ENCODE results near the gene ABCF1.

ABCF1 gene

DNA sequence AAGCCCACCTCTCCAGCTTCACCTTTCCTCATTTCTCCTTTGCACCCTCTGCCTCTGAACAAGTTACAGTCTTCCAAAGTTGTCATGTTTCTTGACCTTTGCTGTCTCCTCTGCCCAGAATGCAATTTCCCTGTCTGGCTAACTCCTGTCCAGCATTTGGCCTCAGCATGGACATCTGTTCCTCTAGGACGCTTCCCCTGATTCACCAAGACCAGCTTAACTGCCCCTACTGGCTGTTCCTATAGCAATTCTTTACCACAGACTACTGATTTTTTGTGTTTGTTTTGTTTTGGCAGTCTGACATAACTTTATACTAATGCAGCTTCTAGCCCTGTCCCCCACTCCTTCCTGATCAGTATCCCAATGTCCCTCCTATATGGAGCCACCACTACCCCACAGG lies 28.3 kb upstream of the ABCF1 start:
- no peak overlapping the region for H3K27ac ChIP-seq (ENCODE audit: low read depth in 2 of 2, low read length in 2 of 2)
- no peak overlapping the region for H3K9ac ChIP-seq (ENCODE audit: low read depth in 1 of 2, low read length in 2 of 2)
- peaks cover 14 to 16% of the 10 kb centered on the region in 2 donors for H3K36me3 ChIP-seq (ENCODE audit: control insufficient read depth in 2 of 2, insufficient read depth in 2 of 2, low read length in 2 of 2)

DNA sequence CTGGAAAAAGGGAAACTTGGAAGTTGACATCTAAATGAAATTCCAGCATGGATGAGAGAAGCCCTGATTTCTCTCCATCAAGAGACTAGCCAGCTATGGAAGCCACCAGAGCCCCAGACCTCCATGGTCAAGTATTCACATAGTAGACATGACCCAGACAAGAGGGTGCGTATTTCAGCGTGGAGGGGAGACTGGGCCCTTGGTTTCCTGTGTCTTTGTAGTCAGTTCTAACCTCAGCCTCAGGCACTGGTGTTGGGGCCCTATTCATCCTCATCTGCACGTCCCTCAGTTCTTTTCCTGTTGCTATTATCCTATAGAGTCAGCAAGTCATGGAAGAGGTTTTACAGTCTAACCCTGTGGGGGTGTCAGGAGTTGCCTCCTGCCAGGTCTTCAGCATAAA lies 27.4 kb upstream of the ABCF1 start:
- Histone ChIP-seq H3K4me1 (ENCODE audit: control insufficient read depth in 2 of 2, insufficient read depth in 2 of 2, low read length in 2 of 2) (peaks cover 0 to 7% of the 10 kb centered on the region in 2 donors), H3K9me3 (ENCODE audit: control insufficient read depth in 2 of 2, low read length in 2 of 2) (no peaks in the 10 kb centered on the region), H3K36me3 (ENCODE audit: control insufficient read depth in 2 of 2, insufficient read depth in 2 of 2, low read length in 2 of 2) (peaks cover 16 to 21% of the 10 kb centered on the region in 2 donors), H3K27ac (ENCODE audit: low read depth in 2 of 2, low read length in 2 of 2) (no peak overlapping the region), H3K27me3 (ENCODE audit: control insufficient read depth in 2 of 2, insufficient read depth in 2 of 2, low read length in 2 of 2) (no peaks in the 10 kb centered on the region), H3K9ac (ENCODE audit: low read depth in 1 of 2, low read length in 2 of 2) (no peak overlapping the region), H3K4me3 (ENCODE audit: low read length in 2 of 2) (no peak overlapping the region)

More for the DNA sequence above, 28.3 kb upstream of the ABCF1 start:
- H3K9me3 ChIP-seq (ENCODE audit: control insufficient read depth in 2 of 2, low read length in 2 of 2): no peaks in the 10 kb centered on the region
- H3K4me1 ChIP-seq (ENCODE audit: control insufficient read depth in 2 of 2, insufficient read depth in 2 of 2, low read length in 2 of 2): peaks cover 0 to 7% of the 10 kb centered on the region in 2 donors
- H3K4me3 ChIP-seq (ENCODE audit: low read length in 2 of 2): no peak overlapping the region
- no peaks in the 10 kb centered on the region for H3K27me3 ChIP-seq (ENCODE audit: control insufficient read depth in 2 of 2, insufficient read depth in 2 of 2, low read length in 2 of 2)

GRCh38 chr6:30544666-30545272 lies 26.5 kb upstream of the ABCF1 start:
- Histone ChIP-seq H3K36me3 (ENCODE audit: control insufficient read depth in 2 of 2, insufficient read depth in 2 of 2, low read length in 2 of 2) (peaks cover 22 to 26% of the 10 kb centered on the region in 2 donors), H3K4me1 (ENCODE audit: control insufficient read depth in 2 of 2, insufficient read depth in 2 of 2, low read length in 2 of 2) (peaks cover 0 to 7% of the 10 kb centered on the region in 2 donors), H3K9ac (ENCODE audit: low read depth in 1 of 2, low read length in 2 of 2) (no peak overlapping the region), H3K27ac (ENCODE audit: low read depth in 2 of 2, low read length in 2 of 2) (no peak overlapping the region), H3K27me3 (ENCODE audit: control insufficient read depth in 2 of 2, insufficient read depth in 2 of 2, low read length in 2 of 2) (no peaks in the 10 kb centered on the region), H3K9me3 (ENCODE audit: control insufficient read depth in 2 of 2, low read length in 2 of 2) (no peaks in the 10 kb centered on the region), H3K4me3 (ENCODE audit: low read length in 2 of 2) (no peak overlapping the region)

DNA sequence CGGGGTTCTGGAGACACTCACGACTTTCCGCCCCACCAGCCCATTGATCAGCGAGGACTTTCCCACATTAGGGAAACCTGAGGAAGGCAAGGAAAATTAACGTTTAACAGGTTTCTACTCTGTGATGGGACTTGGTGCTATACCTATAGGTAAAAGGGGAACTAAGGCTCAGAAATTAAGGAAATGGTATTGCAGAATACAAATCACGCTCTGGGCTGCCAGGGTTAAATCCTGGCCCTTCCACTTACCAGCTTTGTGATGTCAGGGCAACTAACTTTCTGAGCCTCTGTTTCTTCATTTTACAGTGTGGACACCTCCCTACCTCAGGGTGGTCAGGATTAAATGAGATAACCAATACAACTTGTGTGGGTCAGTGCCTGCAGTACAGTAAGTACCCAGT lies 23.8 kb upstream of the ABCF1 start:
- Histone ChIP-seq H3K27ac (ENCODE audit: low read depth in 2 of 2, low read length in 2 of 2) (no peak overlapping the region), H3K9ac (ENCODE audit: low read depth in 1 of 2, low read length in 2 of 2) (no peak overlapping the region), H3K27me3 (ENCODE audit: control insufficient read depth in 2 of 2, insufficient read depth in 2 of 2, low read length in 2 of 2) (no peaks in the 10 kb centered on the region), H3K36me3 (ENCODE audit: control insufficient read depth in 2 of 2, insufficient read depth in 2 of 2, low read length in 2 of 2) (peaks cover 30 to 49% of the 10 kb centered on the region in 2 donors), H3K9me3 (ENCODE audit: control insufficient read depth in 2 of 2, low read length in 2 of 2) (no peaks in the 10 kb centered on the region), H3K4me1 (ENCODE audit: control insufficient read depth in 2 of 2, insufficient read depth in 2 of 2, low read length in 2 of 2) (no peaks in the 10 kb centered on the region), H3K4me3 (ENCODE audit: low read length in 2 of 2) (no peak overlapping the region)

DNA sequence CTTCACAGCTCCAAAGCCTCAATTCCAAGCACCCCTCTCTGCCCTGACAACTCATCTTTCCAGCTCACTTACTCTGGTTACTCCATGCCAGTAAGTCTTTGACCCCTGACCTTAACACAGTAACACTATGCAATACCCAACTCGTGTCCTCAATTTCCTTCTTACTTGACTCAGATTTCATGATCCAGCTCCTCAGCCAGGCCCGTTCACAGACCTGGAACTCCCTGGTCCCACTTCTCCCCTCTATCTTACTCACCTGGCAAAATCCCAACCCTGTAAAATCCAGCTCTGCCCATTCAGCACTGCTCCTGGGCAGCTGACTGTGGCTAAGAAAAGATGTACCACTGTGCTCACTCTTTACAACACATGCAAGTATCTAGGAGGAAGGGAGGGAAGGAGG lies 22.9 kb upstream of the ABCF1 start:
- Histone ChIP-seq H3K9ac (ENCODE audit: low read depth in 1 of 2, low read length in 2 of 2) (no peak overlapping the region), H3K4me1 (ENCODE audit: control insufficient read depth in 2 of 2, insufficient read depth in 2 of 2, low read length in 2 of 2) (no peaks in the 10 kb centered on the region), H3K27me3 (ENCODE audit: control insufficient read depth in 2 of 2, insufficient read depth in 2 of 2, low read length in 2 of 2) (no peaks in the 10 kb centered on the region), H3K9me3 (ENCODE audit: control insufficient read depth in 2 of 2, low read length in 2 of 2) (no peaks in the 10 kb centered on the region), H3K36me3 (ENCODE audit: control insufficient read depth in 2 of 2, insufficient read depth in 2 of 2, low read length in 2 of 2) (peaks cover 39 to 59% of the 10 kb centered on the region in 2 donors), H3K27ac (ENCODE audit: low read depth in 2 of 2, low read length in 2 of 2) (no peak overlapping the region), H3K4me3 (ENCODE audit: low read length in 2 of 2) (no peak overlapping the region)

- Histone ChIP-seq H3K4me3 (ENCODE audit: low read length in 2 of 2) (no peak overlapping the region), H3K9me3 (ENCODE audit: control insufficient read depth in 2 of 2, low read length in 2 of 2) (no peaks in the 10 kb centered on the region), H3K27me3 (ENCODE audit: control insufficient read depth in 2 of 2, insufficient read depth in 2 of 2, low read length in 2 of 2) (no peaks in the 10 kb centered on the region), H3K36me3 (ENCODE audit: control insufficient read depth in 2 of 2, insufficient read depth in 2 of 2, low read length in 2 of 2) (peaks cover 25 to 42% of the 10 kb centered on the region in 2 donors), H3K27ac (ENCODE audit: low read depth in 2 of 2, low read length in 2 of 2) (no peak overlapping the region), H3K9ac (ENCODE audit: low read depth in 1 of 2, low read length in 2 of 2) (no peak overlapping the region), H3K4me1 (ENCODE audit: control insufficient read depth in 2 of 2, insufficient read depth in 2 of 2, low read length in 2 of 2) (peaks cover 12 to 22% of the 10 kb centered on the region in 2 donors)
These were observed 16.8 kb upstream of the ABCF1 start for GRCh38 chr6:30554404-30554803.

DNA sequence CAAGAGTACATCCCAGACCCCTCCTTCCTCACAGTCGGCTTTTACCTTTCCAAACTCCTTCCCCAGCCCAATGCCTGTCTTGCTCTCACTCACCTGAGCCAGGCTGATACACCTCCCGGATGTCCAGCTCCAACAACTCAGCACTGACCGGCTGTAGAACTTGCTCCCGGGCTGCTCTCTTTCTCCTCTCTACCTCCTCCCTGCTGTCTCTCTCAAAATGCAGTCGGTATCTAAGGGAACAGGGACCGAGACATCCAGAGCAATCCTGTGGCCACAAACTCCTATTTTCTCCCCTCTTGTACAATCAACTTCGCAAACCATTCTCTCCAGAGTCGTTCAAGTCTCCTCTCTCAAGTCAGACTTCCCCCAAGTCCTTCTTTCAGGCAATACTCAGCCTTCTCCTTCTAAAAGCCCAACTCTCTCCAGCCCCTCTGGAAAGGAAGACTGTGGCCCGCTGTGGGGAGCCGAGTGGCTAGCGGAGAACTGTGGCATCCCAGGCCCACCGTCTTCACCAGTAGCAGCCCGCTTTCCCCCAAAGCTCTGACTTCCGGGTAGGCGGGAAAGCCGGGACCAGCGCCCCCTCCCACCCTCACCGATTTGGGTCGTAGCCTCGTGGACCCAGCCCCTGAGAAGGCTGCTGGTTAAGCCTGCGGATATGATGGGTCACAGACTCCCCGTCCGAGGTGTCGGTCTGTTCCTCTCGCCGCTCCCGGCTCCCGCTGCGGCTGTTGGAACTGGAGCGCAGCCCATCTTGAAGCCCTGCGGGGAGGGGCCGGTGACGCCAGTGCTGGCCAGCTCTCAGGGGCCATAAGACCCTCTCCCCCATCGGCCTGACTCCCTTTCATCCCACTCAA lies 16.1 kb upstream of the ABCF1 start:
- Histone ChIP-seq H3K4me1 (ENCODE audit: control insufficient read depth in 2 of 2, insufficient read depth in 2 of 2, low read length in 2 of 2) (peaks cover 12 to 22% of the 10 kb centered on the region in 2 donors), H3K27ac (ENCODE audit: low read depth in 2 of 2, low read length in 2 of 2) (peak overlapping the region; percentile 97 to 98), H3K4me3 (ENCODE audit: low read length in 2 of 2) (peak overlapping the region; percentile 98), H3K9me3 (ENCODE audit: control insufficient read depth in 2 of 2, low read length in 2 of 2) (no peaks in the 10 kb centered on the region), H3K27me3 (ENCODE audit: control insufficient read depth in 2 of 2, insufficient read depth in 2 of 2, low read length in 2 of 2) (no peaks in the 10 kb centered on the region), H3K9ac (ENCODE audit: low read depth in 1 of 2, low read length in 2 of 2) (peak overlapping the region; percentile 92 to 97), H3K36me3 (ENCODE audit: control insufficient read depth in 2 of 2, insufficient read depth in 2 of 2, low read length in 2 of 2) (peaks cover 22 to 38% of the 10 kb centered on the region in 2 donors)

GRCh38 chr6:30555816-30556065 lies 15.5 kb upstream of the ABCF1 start:
- Histone ChIP-seq H3K4me3 (ENCODE audit: low read length in 2 of 2) (peak overlapping the region; percentile 98), H3K9me3 (ENCODE audit: control insufficient read depth in 2 of 2, low read length in 2 of 2) (no peaks in the 10 kb centered on the region), H3K9ac (ENCODE audit: low read depth in 1 of 2, low read length in 2 of 2) (peak overlapping the region; percentile 92 to 97), H3K36me3 (ENCODE audit: control insufficient read depth in 2 of 2, insufficient read depth in 2 of 2, low read length in 2 of 2) (peaks cover 22 to 34% of the 10 kb centered on the region in 2 donors), H3K27ac (ENCODE audit: low read depth in 2 of 2, low read length in 2 of 2) (peak overlapping the region; percentile 97 to 98), H3K4me1 (ENCODE audit: control insufficient read depth in 2 of 2, insufficient read depth in 2 of 2, low read length in 2 of 2) (peaks cover 12 to 22% of the 10 kb centered on the region in 2 donors), H3K27me3 (ENCODE audit: control insufficient read depth in 2 of 2, insufficient read depth in 2 of 2, low read length in 2 of 2) (no peaks in the 10 kb centered on the region)

- Histone ChIP-seq H3K36me3 (ENCODE audit: control insufficient read depth in 2 of 2, insufficient read depth in 2 of 2, low read length in 2 of 2) (peaks cover 19 to 28% of the 10 kb centered on the region in 2 donors), H3K4me3 (ENCODE audit: low read length in 2 of 2) (peak within 1 kb of the TSS; percentile 98), H3K27me3 (ENCODE audit: control insufficient read depth in 2 of 2, insufficient read depth in 2 of 2, low read length in 2 of 2) (no peaks in the 10 kb centered on the region), H3K27ac (ENCODE audit: low read depth in 2 of 2, low read length in 2 of 2) (peak within 1 kb of the TSS; percentile 97 to 98), H3K9me3 (ENCODE audit: control insufficient read depth in 2 of 2, low read length in 2 of 2) (no peaks in the 10 kb centered on the region), H3K9ac (ENCODE audit: low read depth in 1 of 2, low read length in 2 of 2) (peak within 1 kb of the TSS; percentile 92 to 97), H3K4me1 (ENCODE audit: control insufficient read depth in 2 of 2, insufficient read depth in 2 of 2, low read length in 2 of 2) (peaks cover 12 to 22% of the 10 kb centered on the region in 2 donors)
These were observed 15.0 kb upstream of the ABCF1 start, which contains the start of gene GNL1 for GRCh38 chr6:30556066-30556905. Gene GNL1 (minus strand): TSS chr6:30556489. CDS start chr6:30556203, 286 bp downstream.
